Keratinocyte (primary cell): ENCODE data around the gene ATXN7. TPM values are rescaled to one million over a fixed set of nuclear protein-coding genes. Genes with fewer than 3 reads are reported as not detected.

Experiments used
- DNase-seq: peaks from one replicate; pipeline ENCODE4 v3.0.0-alpha.2; 2011; ENCODE audit warnings: low read depth, missing footprints, low spot score
- FAIRE-seq: peaks from 2 replicates; lab custom pipeline; 2011; peaks lifted over from hg19 to GRCh38; lab: Jason Lieb, UNC
- H2AFZ ChIP-seq: 2 replicates; pipeline ENCODE4 v1.6.0; 2012; ENCODE audit warnings: low read length, control low read depth, inconsistent platforms; ENCODE audit not compliant: control insufficient read depth
- H3K27ac ChIP-seq: 2 replicates; pipeline ENCODE4 v1.5.1; 2011; ENCODE audit warnings: low read length; ENCODE audit not compliant: control insufficient read depth, insufficient read depth
- H3K27me3 ChIP-seq: 3 replicates; pipeline ENCODE4 v1.6.0; 2011; ENCODE audit warnings: low read length; ENCODE audit not compliant: control insufficient read depth, insufficient read depth; ENCODE audit errors: extremely low read depth
- H3K36me3 ChIP-seq, 2 experiments: 2 replicates in 1 of 2; 3 replicates in 1 of 2; pipeline ENCODE4 v1.5.1; 2011; ENCODE audit warnings: low read length in 2 of 2, mild to moderate bottlenecking in 1 of 2; ENCODE audit not compliant: control insufficient read depth in 2 of 2, insufficient read depth in 2 of 2; ENCODE audit errors: extremely low read depth in 1 of 2
- H3K4me1 ChIP-seq: 3 replicates; pipeline ENCODE4 v1.5.1; 2011; ENCODE audit warnings: low read length; ENCODE audit not compliant: control insufficient read depth, insufficient read depth; ENCODE audit errors: extremely low read depth
- H3K4me2 ChIP-seq: 3 replicates; pipeline ENCODE4 v1.6.0; 2011; ENCODE audit warnings: low read depth, low read length; ENCODE audit not compliant: control insufficient read depth, insufficient read depth; ENCODE audit errors: extremely low read depth
- H3K4me3 ChIP-seq, 3 experiments: fragments of 200-600 bp in 1 of 3; sonication (generic) in 1 of 3; 2 replicates in 2 of 3; 3 replicates in 1 of 3; pipeline ENCODE4 v1.5.1; 2011 to 2016; ENCODE audit warnings: low read length in 3 of 3, mild to moderate bottlenecking in 3 of 3, control low read depth in 2 of 3, inconsistent platforms in 1 of 3, low read depth in 1 of 3, mixed read lengths in 1 of 3, mixed run types in 1 of 3, moderate library complexity in 1 of 3; ENCODE audit not compliant: control insufficient read depth in 2 of 3, insufficient read depth in 2 of 3; ENCODE audit errors: extremely low read depth in 1 of 3
- H3K79me2 ChIP-seq: 2 replicates; pipeline ENCODE4 v1.6.0; 2012; ENCODE audit warnings: low read length; ENCODE audit not compliant: control insufficient read depth, insufficient read depth
- H3K9ac ChIP-seq: 3 replicates; pipeline ENCODE4 v1.6.0; 2011; ENCODE audit warnings: low read length; ENCODE audit not compliant: control insufficient read depth, insufficient read depth; ENCODE audit errors: extremely low read depth
- H3K9me1 ChIP-seq: 3 replicates; pipeline ENCODE4 v1.6.0; 2011; ENCODE audit warnings: low read length; ENCODE audit not compliant: control insufficient read depth, insufficient read depth; ENCODE audit errors: extremely low read depth
- H3K9me3 ChIP-seq: 2 replicates; pipeline ENCODE4 v1.5.1; 2012; ENCODE audit warnings: low read depth, low read length; ENCODE audit not compliant: control insufficient read depth
- H4K20me1 ChIP-seq: 3 replicates; pipeline ENCODE4 v1.6.0; 2011; ENCODE audit warnings: low read length; ENCODE audit not compliant: control insufficient read depth, insufficient read depth; ENCODE audit errors: extremely low read depth
- CTCF ChIP-seq, 3 experiments: IDR thresholded peaks in 1 of 3; conservative IDR thresholded peaks in 1 of 3; optimal IDR thresholded peaks in 1 of 3; 2 replicates in 2 of 3; 3 replicates in 1 of 3; pipeline versions ENCODE3 to v1.5.1; 2011; ENCODE audit warnings: low read length in 3 of 3, mild to moderate bottlenecking in 3 of 3, moderate library complexity in 2 of 3, control low read depth in 1 of 3, inconsistent platforms in 1 of 3; ENCODE audit not compliant: insufficient read depth in 2 of 3; ENCODE audit errors: extremely low read depth in 1 of 3
- EZH2 ChIP-seq: IDR thresholded peaks from one replicate; pipeline ENCODE4 v1.6.1; 2012; ENCODE audit warnings: inconsistent platforms, mild to moderate bottlenecking, low read length, moderate library complexity
- dilution Hi-C: fragments of 300-500 bp; cut with MboI; formaldehyde crosslinking; loops from one replicate; pipeline ENCODE4 v1.7.0; 2020; ENCODE audit warnings: low sequenced_read_pairs; ENCODE audit not compliant: extremely low pct_ligation_motif_present
- polyA minus RNA-seq, 3 experiments: library from RNA; depleted of rRNA, polyadenylated mRNA; stranded (reverse); fragments of >200 nt; gene quantifications; 1 replicate in 1 of 3; 2 replicates in 1 of 3; 3 replicates in 1 of 3; pipeline ENCODE4 v1.2.3, GENCODE V29; 2011
- polyA plus RNA-seq, 5 experiments: library from polyadenylated mRNA; depleted of rRNA in 3 of 5; stranded (reverse) in 3 of 5; stranded (forward) in 1 of 5; unstranded in 1 of 5; fragments of >200 nt; gene quantifications; 1 replicate in 1 of 5; 2 replicates in 3 of 5; 3 replicates in 1 of 5; pipeline versions ENCODE4 v1.2.1 to v1.2.3, GENCODE V29; 2011 to 2012; ENCODE audit warnings: missing spikeins in 2 of 5, low read depth in 1 of 5, low replicate concordance in 1 of 5

Gene ATXN7
- polyA plus RNA-seq (8.5 to 12.1 TPM (median 8.8 TPM) in 3 replicates), polyA minus RNA-seq (49.2 to 86.3 TPM (median 58.0 TPM) in 3 replicates)
- polyA plus RNA-seq (2011; ENCODE audit: low read depth) = 5.7 TPM
- polyA plus RNA-seq (2011; cell fraction: cytosol; rRNA removed) = 4.2 and 8.6 TPM in 2 replicates
- polyA plus RNA-seq (2011; cell fraction: nucleus; rRNA removed) = 43.4 and 47.9 TPM in 2 replicates
- polyA plus RNA-seq (2012; ENCODE audit: low replicate concordance) = 4.8 and 5.6 TPM in 2 replicates
- 14.0 TPM for polyA minus RNA-seq (2011; cell fraction: cytosol; rRNA and poly(A)+ RNA removed)
- polyA minus RNA-seq (2011; cell fraction: nucleus; rRNA and poly(A)+ RNA removed) = 54.4 and 101 TPM in 2 replicates

- FAIRE-seq = no peak
- H3K4me2 ChIP-seq = peak within 1 kb of the TSS; percentile 99
- dilution Hi-C loops = no loop called here
- peak within 1 kb of the TSS; percentile 88 for H3K27ac ChIP-seq
- peaks cover 3% of the 10 kb centered on the region for H3K9me1 ChIP-seq
- H3K36me3 ChIP-seq = no peaks in the 10 kb centered on the region
- peaks cover 12% of the 10 kb centered on the region for H3K4me1 ChIP-seq
- peak within 1 kb of the TSS; percentile 80 for H2AFZ ChIP-seq
- H3K4me3 ChIP-seq = peak within 1 kb of the TSS; percentile 90 to 94 (median 92)
- H3K27me3 ChIP-seq = no peaks in the 10 kb centered on the region
- no peak for DNase-seq
- H4K20me1 ChIP-seq = no peaks in the 10 kb centered on the region
- H3K79me2 ChIP-seq = peaks cover 82% of the 10 kb centered on the region
- H3K9me3 ChIP-seq = no peaks in the 10 kb centered on the region
- TF ChIP-seq EZH2 = no peak
- TF ChIP-seq CTCF (optimal IDR thresholded peaks at IDR 0.05 in 1 of 3, IDR thresholded peaks at IDR 0.05 in 1 of 3, conservative IDR thresholded peaks at IDR 0.05 in 1 of 3; ENCODE audit: extremely low read depth in 1 of 3, insufficient read depth in 2 of 3, low read length in 3 of 3) = no peak
- H3K9ac ChIP-seq = peak within 1 kb of the TSS; percentile 94
Observed at GRCh38 chr3:63863150-63864007, at the start of gene ATXN7, which contains the start of gene THOC7. TSS of gene ATXN7 (plus strand) at chr3:63863867. CDS start at chr3:63912599, 48,732 bp downstream. TSS of gene THOC7 (minus strand) at chr3:63863805. CDS start at chr3:63863790, 15 bp downstream.

- Histone ChIP-seq H3K9me1 (no peaks in the 10 kb centered on the region), H4K20me1 (no peaks in the 10 kb centered on the region), H2AFZ (no peak overlapping the region), H3K4me3 (no peak overlapping the region), H3K79me2 (no peaks in the 10 kb centered on the region), H3K27ac (no peak overlapping the region), H3K4me2 (no peak overlapping the region), H3K4me1 (peaks cover 3% of the 10 kb centered on the region), H3K9ac (no peak overlapping the region), H3K36me3 (no peaks in the 10 kb centered on the region), H3K27me3 (no peaks in the 10 kb centered on the region), H3K9me3 (no peaks in the 10 kb centered on the region)
- FAIRE-seq (no peak), DNase-seq (no peak)
- dilution Hi-C loops = no loop called here
- TF ChIP-seq EZH2 = no peak
- TF ChIP-seq CTCF (optimal IDR thresholded peaks at IDR 0.05 in 1 of 3, IDR thresholded peaks at IDR 0.05 in 1 of 3, conservative IDR thresholded peaks at IDR 0.05 in 1 of 3; ENCODE audit: extremely low read depth in 1 of 3, insufficient read depth in 2 of 3, low read length in 3 of 3) = no peak
Observed at GRCh38 chr3:63814237-63814636, 49.4 kb upstream of the ATXN7 start.
